Heart left ventricle (tissue), 16 donors: Measurements from ENCODE around the gene UGT2A2. TPM values are rescaled to one million over a fixed set of nuclear protein-coding genes. Genes with fewer than 3 reads are reported as not detected.
"Not testable (repeated sequence)": the region's sequence is repeated elsewhere in the genome, so short reads cannot be mapped to it uniquely, and the experiment has no call there.

ENCODE experiments used
- ATAC-seq, 4 donors: fragments of 200-7000 bp; cut with Tn5 transposase; one replicate each; pipeline ENCODE4 v1.9.1; 2020 to 2022; ENCODE audit warnings: moderate library complexity in 4 of 4, mild to moderate bottlenecking in 3 of 4, moderate number of reproducible peaks in 1 of 4
- DNase-seq, 5 donors: peaks; one replicate each; pipeline ENCODE4 v3.0.0-alpha.2; 2020
- H3K27ac ChIP-seq, 12 donors: fragments of 200-600 bp; sonication (generic) in 4 of 12; one replicate each; pipeline versions ENCODE4 v1.5.0 to v1.8.0; 2016 to 2022; ENCODE audit warnings: mild to moderate bottlenecking in 2 of 12
- H3K27me3 ChIP-seq, 9 donors: fragments of 200-600 bp; sonication (generic) in 2 of 9; one replicate each; pipeline versions ENCODE4 v1.5.1 to v1.8.0; 2016 to 2022; ENCODE audit warnings: mild to moderate bottlenecking in 3 of 9
- H3K36me3 ChIP-seq, 9 donors: fragments of 200-600 bp; sonication (generic) in 2 of 9; one replicate each; pipeline versions ENCODE4 v1.5.0 to v1.8.0; 2018 to 2022; ENCODE audit warnings: mild to moderate bottlenecking in 2 of 9
- H3K4me1 ChIP-seq, 12 donors: fragments of 200-600 bp; sonication (generic) in 4 of 12; one replicate each; pipeline versions ENCODE4 v1.5.0 to v1.8.0; 2016 to 2022; ENCODE audit warnings: mild to moderate bottlenecking in 3 of 12
- H3K4me3 ChIP-seq, 12 donors: fragments of 200-600 bp; sonication (generic) in 4 of 12; one replicate each; pipeline versions ENCODE4 v1.5.0 to v1.8.0; 2017 to 2022; ENCODE audit warnings: mild to moderate bottlenecking in 9 of 12, moderate library complexity in 4 of 12
- H3K9me3 ChIP-seq, 12 donors: fragments of 200-600 bp; sonication (generic) in 4 of 12; one replicate each; pipeline versions ENCODE4 v1.5.0 to v1.8.0; 2016 to 2022; ENCODE audit warnings: mild to moderate bottlenecking in 1 of 12
- POLR2A ChIP-seq, 2 donors: fragments of 450-650 bp; IDR thresholded peaks; one replicate each; pipeline ENCODE4 v1.6.1; 2017; ENCODE audit warnings: antibody characterized with exemption in 2 of 2, mild to moderate bottlenecking in 2 of 2, moderate library complexity in 2 of 2
- WGBS, 4 donors: extraction: QIAGEN DNeasy Blood & Tissue Kit in 2 of 4; methylation state at CpG; one replicate each; pipeline versions ENCODE4 v1.1.5 to v1.1.7; 2013 to 2018; 5-methylcytosine and 5-hydroxymethylcytosine counted together
- intact Hi-C, 10 donors: fragments of 100-400 bp; cut with DNase I; formaldehyde crosslinking; loops; one replicate each; pipeline versions ENCODE4 v1.11.1 to v1.14.2; 2022
- long read RNA-seq, 3 donors: library from polyadenylated mRNA; unstranded; transcript quantifications; one replicate each; pipeline ENCODE4 v2.0.0, GENCODE V29; 2020 to 2021
- polyA plus RNA-seq, 2 donors: library from polyadenylated mRNA; stranded (reverse); fragments of 200-250 nt; gene quantifications; one replicate each; pipeline ENCODE4 v1.2.3, GENCODE V29; 2013
- total RNA-seq, 9 donors: library from RNA; depleted of rRNA in 2 of 9; stranded (reverse); fragments of >200 nt in 2 of 9; fragmentation: NEBNext Ultra II Directional in 3 of 9; extraction: Animal tissue kit (Norgen Biotek cat#: 25700) in 3 of 9; gene quantifications; one replicate each; pipeline versions ENCODE4 v1.1.0 to v1.2.4, GENCODE V29; 2016 to 2023
- TF ChIP-seq, protein P1 (sequence below), 12 donors: fragments of 200-600 bp; sonication (generic) in 4 of 12; IDR thresholded peaks; one replicate each; pipeline versions ENCODE4 v1.5.0 to v1.8.0; 2018 to 2022; ENCODE audit warnings: antibody characterized with exemption in 12 of 12, mild to moderate bottlenecking in 5 of 12
- donor health status: ischemic (EF 13 %, LVEDD 7.1; RV severe dilation, severe dysfunction).
- donor health status: healthy with polysubstance abuse.
- donor health status: DM: no; HTN: yes; CAD: no.
- donor health status: DM: no; HTN: no; CAD: no.
- donor health status: ischemic (EF 25% LVEDD 6.9; RV normal size, moderate dysfunction).
- donor health status: ischemic (EF 25% LVEDD 5.7; RV mildly dilated, moderate dysfunction).
- donor health status: healthy.
- donor health status: DM: yes; HTN: yes; CAD: no.
- donor health status: ischemic (EF 35%, LVEDD 5.7; RV mildly dilated, moderate dysfunction).
- donor health status: nonischemic (EF 11% LVEDD 7.7; RV severe dilation, severe dysfunction).
- donor health status: DM: yes; HTN: yes; CAD: no.
- donor health status: PGD.
- donor health status: ischemic (EF 29% LVEDD 5.4; RV normal size, mild dysfunction).
- donor health status: nonischemic (EF 23%, LVEDD 6.1; RV moderate dilation, normal function).

UGT2A2 gene
- total RNA-seq (not detected), polyA plus RNA-seq (not detected)
- long read RNA-seq, donor 1: 0 reads
- long read RNA-seq, donor 2: 0 reads
- long read RNA-seq, donor 3: 0 reads

DNA sequence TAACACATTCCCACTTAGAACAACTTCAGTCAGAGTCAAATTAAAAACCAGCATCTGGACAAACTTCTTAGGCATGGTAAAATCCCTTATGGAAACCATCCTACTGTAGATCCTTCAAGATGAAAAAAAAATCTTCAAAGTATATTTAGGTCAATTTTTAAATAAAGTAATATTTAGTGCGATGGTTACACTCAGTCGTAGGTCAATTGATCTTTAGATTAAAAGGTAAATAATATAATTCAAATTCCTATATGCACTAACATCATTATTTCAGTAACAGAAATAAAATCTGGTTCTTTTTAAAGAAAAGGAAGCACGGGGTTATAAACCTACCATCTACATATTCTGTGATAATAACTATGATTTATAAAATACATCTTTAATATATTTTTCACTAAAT is at the start of gene UGT2A2:
TSS of gene UGT2A2 (minus strand) at position 101 of the 400 bp plus-strand sequence. CDS start at position 99, 2 bp downstream.
- no peaks in the 10 kb centered on the region for H3K9me3 ChIP-seq
- H3K27ac ChIP-seq: no peak within 1 kb of the TSS
- no peaks in the 10 kb centered on the region for H3K4me1 ChIP-seq
- WGBS, 4 donors: 87 to 93% (median 90%) methylated on average over 3 of the region's 3 CpGs
- intact Hi-C loops: loop anchor here in 1 of 10 donors (10.0 kb wide), 1 partner anchor 595 kb away; no protein-coding TSS in a partner anchor
- H3K4me3 ChIP-seq: no peak within 1 kb of the TSS
- no peaks in the 10 kb centered on the region for H3K36me3 ChIP-seq
- no peak for ATAC-seq
- DNase-seq: no peak
- H3K27me3 ChIP-seq: no peaks in the 10 kb centered on the region
- TF ChIP-seq, protein P1, sequence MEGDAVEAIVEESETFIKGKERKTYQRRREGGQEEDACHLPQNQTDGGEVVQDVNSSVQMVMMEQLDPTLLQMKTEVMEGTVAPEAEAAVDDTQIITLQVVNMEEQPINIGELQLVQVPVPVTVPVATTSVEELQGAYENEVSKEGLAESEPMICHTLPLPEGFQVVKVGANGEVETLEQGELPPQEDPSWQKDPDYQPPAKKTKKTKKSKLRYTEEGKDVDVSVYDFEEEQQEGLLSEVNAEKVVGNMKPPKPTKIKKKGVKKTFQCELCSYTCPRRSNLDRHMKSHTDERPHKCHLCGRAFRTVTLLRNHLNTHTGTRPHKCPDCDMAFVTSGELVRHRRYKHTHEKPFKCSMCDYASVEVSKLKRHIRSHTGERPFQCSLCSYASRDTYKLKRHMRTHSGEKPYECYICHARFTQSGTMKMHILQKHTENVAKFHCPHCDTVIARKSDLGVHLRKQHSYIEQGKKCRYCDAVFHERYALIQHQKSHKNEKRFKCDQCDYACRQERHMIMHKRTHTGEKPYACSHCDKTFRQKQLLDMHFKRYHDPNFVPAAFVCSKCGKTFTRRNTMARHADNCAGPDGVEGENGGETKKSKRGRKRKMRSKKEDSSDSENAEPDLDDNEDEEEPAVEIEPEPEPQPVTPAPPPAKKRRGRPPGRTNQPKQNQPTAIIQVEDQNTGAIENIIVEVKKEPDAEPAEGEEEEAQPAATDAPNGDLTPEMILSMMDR (IDR thresholded peaks at IDR 0.05): no peak
- TF ChIP-seq POLR2A (IDR thresholded peaks at IDR 0.05): no peak

DNA sequence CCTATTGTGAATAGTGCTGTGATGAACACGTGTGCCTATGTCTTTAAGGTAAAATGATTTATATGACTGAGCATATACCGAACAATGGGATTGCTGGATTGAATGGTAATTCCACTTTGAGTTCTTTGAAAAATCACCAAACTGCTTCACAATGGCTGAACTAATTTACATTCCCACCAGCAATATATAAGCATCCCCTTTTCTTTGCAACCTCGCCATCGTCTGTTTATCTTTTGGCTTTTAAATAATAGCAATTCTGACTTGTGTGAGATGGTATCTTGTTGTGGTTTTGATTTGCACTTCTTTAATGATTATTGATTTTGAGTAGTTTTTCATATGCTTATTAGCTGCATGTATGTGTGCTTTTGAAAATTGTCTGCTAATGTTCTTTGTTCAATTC is 45.4 kb upstream of the UGT2A2 start:
- Histone ChIP-seq H3K9me3 (no peaks in the 10 kb centered on the region), H3K4me1 (no peaks in the 10 kb centered on the region), H3K4me3 (no peak overlapping the region), H3K36me3 (no peaks in the 10 kb centered on the region), H3K27me3 (no peaks in the 10 kb centered on the region), H3K27ac (no peak overlapping the region)
- TF ChIP-seq, protein P1 (IDR thresholded peaks at IDR 0.05): no peak
- no peak for TF ChIP-seq POLR2A (IDR thresholded peaks at IDR 0.05)
- ATAC-seq (no peak), DNase-seq (no peak)
- intact Hi-C loops: loop anchor here in 2 of 10 donors (5.0 to 10.0 kb wide), 2 partner anchors 817 to 820 kb away; no protein-coding TSS in a partner anchor
- 64 to 70% (median 66%) methylated on average over 4 of the region's 4 CpGs for WGBS, 4 donors

DNA sequence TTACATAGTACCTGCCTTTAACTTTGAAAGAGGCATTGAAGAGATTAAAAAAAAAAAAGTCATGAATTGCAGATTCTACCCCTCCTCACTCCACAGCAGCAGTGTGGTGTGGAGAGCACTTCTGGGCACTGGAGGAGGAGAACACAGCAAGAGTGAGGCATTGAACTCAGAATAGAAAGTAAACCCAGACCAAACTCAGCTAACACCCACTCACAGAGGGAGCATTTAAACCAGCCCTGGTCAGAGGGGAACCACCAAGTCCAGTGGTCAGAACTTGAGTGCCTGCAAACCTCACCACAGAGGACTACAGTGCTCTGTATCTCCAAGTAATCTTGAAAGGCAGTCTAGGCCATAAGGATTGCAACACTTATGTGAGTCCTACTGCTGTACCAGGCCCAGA is 29.2 kb upstream of the UGT2A2 start:
- ATAC-seq: no peak
- no peak for TF ChIP-seq POLR2A (IDR thresholded peaks at IDR 0.05)
- TF ChIP-seq, protein P1 (IDR thresholded peaks at IDR 0.05): no peak

DNA sequence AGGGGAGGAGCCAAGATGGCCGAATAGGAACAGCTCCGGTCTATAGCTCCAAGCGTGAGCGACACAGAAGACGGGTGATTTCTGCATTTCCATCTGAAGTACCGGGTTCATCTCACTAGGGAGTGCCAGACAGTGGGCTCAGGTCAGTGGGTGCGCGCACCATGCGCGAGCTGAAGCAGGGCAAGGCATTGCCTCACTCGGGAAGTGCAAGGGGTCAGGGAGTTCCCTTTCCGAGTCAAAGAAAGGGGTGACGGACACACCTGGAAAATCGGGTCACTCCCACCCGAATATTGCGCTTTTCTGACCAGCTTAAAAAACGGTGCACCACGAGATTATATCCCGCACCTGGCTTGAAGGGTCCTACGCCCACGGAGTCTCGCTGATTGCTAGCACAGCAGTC is 24.6 kb upstream of the UGT2A2 start:
- ATAC-seq, H3K36me3 ChIP-seq, H3K27ac ChIP-seq, H3K27me3 ChIP-seq, H3K4me3 ChIP-seq, H3K4me1 ChIP-seq, H3K9me3 ChIP-seq, intact Hi-C loops, DNase-seq: not testable (repeated sequence)
- 84 to 94% (median 86%) methylated on average over 21 to 22 of the region's 22 CpGs for WGBS, 4 donors

More for the DNA sequence above, 29.2 kb upstream of the UGT2A2 start:
- no peaks in the 10 kb centered on the region for H3K4me1 ChIP-seq
- no peaks in the 10 kb centered on the region for H3K9me3 ChIP-seq
- intact Hi-C loops: no loop called here
- no peak overlapping the region for H3K27ac ChIP-seq
- H3K4me3 ChIP-seq: no peak overlapping the region
- no peaks in the 10 kb centered on the region for H3K36me3 ChIP-seq
- no peaks in the 10 kb centered on the region for H3K27me3 ChIP-seq
- no peak for DNase-seq

DNA sequence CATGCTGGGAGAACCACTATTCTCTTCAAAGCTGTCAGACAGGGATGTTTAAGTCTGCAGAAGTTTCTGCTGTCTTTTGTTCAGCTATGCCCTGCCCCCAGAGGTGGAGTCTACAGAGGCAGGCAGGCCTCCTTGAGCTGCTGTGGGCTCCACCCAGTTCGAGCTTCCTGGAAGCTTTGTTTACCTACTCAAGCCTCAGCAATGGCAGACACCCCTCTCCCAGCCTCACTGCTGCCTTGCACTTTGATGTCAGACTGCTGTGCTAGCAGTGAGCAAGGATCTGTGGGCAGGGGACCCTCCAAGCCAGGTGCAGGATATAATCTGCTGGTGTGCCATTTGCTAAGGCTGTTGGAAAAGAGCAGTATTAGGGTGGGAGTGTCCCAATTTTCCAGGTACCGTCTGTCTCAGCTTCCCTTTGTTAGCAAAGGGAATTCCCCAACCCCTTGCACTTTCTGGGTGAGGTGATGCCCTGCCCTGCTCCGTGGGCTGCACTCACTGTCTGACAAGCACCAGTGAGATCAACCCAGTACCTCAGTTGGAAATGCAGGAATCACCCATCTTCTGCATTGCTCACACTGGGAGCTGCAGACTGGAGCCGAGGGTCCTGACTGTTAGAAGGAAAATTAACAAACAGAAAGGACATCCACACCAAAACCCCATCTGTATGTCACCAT is 21.8 kb upstream of the UGT2A2 start:
- H3K4me1 ChIP-seq, H3K27me3 ChIP-seq, H3K9me3 ChIP-seq, H3K27ac ChIP-seq, intact Hi-C loops, DNase-seq, ATAC-seq, H3K4me3 ChIP-seq, H3K36me3 ChIP-seq: not testable (repeated sequence)
- 61 to 78% (median 69%) methylated on average over 4 of the region's 4 CpGs for WGBS, 4 donors
